HepG2 (cell line): ENCODE data around the gene TNC.
"Not testable (repeated sequence)": the region's sequence is repeated elsewhere in the genome, so short reads cannot be mapped to it uniquely, and the experiment has no call there.

Experiments
- POLR2AphosphoS5 ChIP-seq: IDR thresholded peaks from 2 replicates; pipeline ENCODE4 v1.6.1; 2012; ENCODE audit warnings: low read depth, low read length
- USF2 ChIP-seq, 2 experiments: sonication (generic) in 1 of 2; formaldehyde crosslinking in 1 of 2; IDR thresholded peaks; 2 replicates each; pipeline versions ENCODE4 v1.5.1 to v1.6.1; 2011 to 2020; ENCODE audit warnings: borderline replicate concordance in 1 of 2, low read depth in 1 of 2, low read length in 1 of 2, mild to moderate bottlenecking in 1 of 2, missing genetic modification reagents in 1 of 2, moderate library complexity in 1 of 2

- TF ChIP-seq USF2 (IDR thresholded peaks at IDR 0.05; ENCODE audit: low read depth, low read length); USF2 (CRISPR knock-in tag; IDR thresholded peaks at IDR 0.05; ENCODE audit: borderline replicate concordance); POLR2AphosphoS5: not testable (repeated sequence)
These were observed 10.8 kb upstream of the TNC start for GRCh38 chr9:115128726-115129125.
